SK-N-SH treated with all-trans-retinoic acid at 6 μM for 48 hours (cell line): ENCODE measurements around the gene ABLIM1.

Experiments used
- ATAC-seq: fragments of 200-7000 bp; cut with Tn5 transposase; 3 replicates; pipeline ENCODE4 v1.9.1; 2020; ENCODE audit warnings: mild to moderate bottlenecking, moderate library complexity
- ARNTL ChIP-seq: fragments of 450-650 bp; formaldehyde crosslinking; IDR thresholded peaks from 2 replicates; pipeline ENCODE4 v1.5.0; 2020; ENCODE audit warnings: low read depth, mild to moderate bottlenecking, moderate library complexity, borderline replicate concordance
- BACH2 ChIP-seq: fragments of 250-450 bp; sonication (Bioruptor Pico); IDR thresholded peaks from 2 replicates; pipeline ENCODE4 v1.9.0; 2021; ENCODE audit warnings: mild to moderate bottlenecking, borderline replicate concordance
- CSDC2 ChIP-seq: fragments of 250-450 bp; sonication (Bioruptor Pico); IDR thresholded peaks from 2 replicates; pipeline ENCODE4 v1.5.0; 2020; ENCODE audit warnings: mild to moderate bottlenecking, moderate library complexity
- ESRRG ChIP-seq: fragments of 250-450 bp; sonication (Bioruptor Pico); IDR thresholded peaks from 2 replicates; pipeline ENCODE4 v1.6.1; 2021; ENCODE audit warnings: mild to moderate bottlenecking
- GLIS3 ChIP-seq: fragments of 250-450 bp; sonication (Bioruptor Pico); IDR thresholded peaks from 2 replicates; pipeline ENCODE4 v1.5.0; 2020; ENCODE audit warnings: mild to moderate bottlenecking, moderate library complexity
- ISL1 ChIP-seq: fragments of 250-450 bp; sonication (Bioruptor Pico); IDR thresholded peaks from 2 replicates; pipeline ENCODE4 v2.1.2; 2022; ENCODE audit warnings: mild to moderate bottlenecking, moderate library complexity
- OSR1 ChIP-seq: fragments of 250-450 bp; sonication (Bioruptor Pico); IDR thresholded peaks from 2 replicates; pipeline ENCODE4 v1.8.0; 2022; ENCODE audit warnings: moderate library complexity, mild to moderate bottlenecking, inconsistent platforms
- PPARA ChIP-seq: fragments of 250-450 bp; sonication (Bioruptor Pico); IDR thresholded peaks from 2 replicates; pipeline ENCODE4 v1.5.0; 2020; ENCODE audit warnings: mild to moderate bottlenecking, borderline replicate concordance
- RARB ChIP-seq: fragments of 250-450 bp; sonication (Bioruptor Pico); IDR thresholded peaks from 2 replicates; pipeline ENCODE4 v1.8.0; 2021; ENCODE audit warnings: mild to moderate bottlenecking, moderate library complexity
- SNAI2 ChIP-seq: fragments of 250-450 bp; sonication (Bioruptor Pico); IDR thresholded peaks from 2 replicates; pipeline ENCODE4 v1.5.0; 2020; ENCODE audit warnings: mild to moderate bottlenecking, moderate library complexity
- TCF4 ChIP-seq: fragments of 250-450 bp; sonication (Bioruptor Pico); IDR thresholded peaks from 2 replicates; pipeline ENCODE4 v1.8.0; 2021; ENCODE audit warnings: mild to moderate bottlenecking, moderate library complexity, borderline replicate concordance
- TOX ChIP-seq: fragments of 250-450 bp; sonication (Bioruptor Pico); IDR thresholded peaks from 2 replicates; pipeline ENCODE4 v1.8.0; 2021; ENCODE audit warnings: mild to moderate bottlenecking, moderate library complexity, borderline replicate concordance
- ZC3H10 ChIP-seq: fragments of 250-450 bp; sonication (Bioruptor Pico); IDR thresholded peaks from 2 replicates; pipeline ENCODE4 v1.5.1; 2021; ENCODE audit warnings: mild to moderate bottlenecking, moderate library complexity
- ZFP3 ChIP-seq: fragments of 250-450 bp; sonication (Bioruptor Pico); IDR thresholded peaks from 2 replicates; pipeline ENCODE4 v1.5.0; 2020; ENCODE audit warnings: mild to moderate bottlenecking, moderate library complexity
- ZNF565 ChIP-seq: fragments of 450-650 bp; formaldehyde crosslinking; conservative IDR thresholded peaks from 2 replicates; pipeline ENCODE4 v1.5.0; 2020; ENCODE audit warnings: low read depth, mild to moderate bottlenecking, moderate library complexity
- ZNF70 ChIP-seq: fragments of 450-650 bp; formaldehyde crosslinking; IDR thresholded peaks from 2 replicates; pipeline ENCODE4 v1.5.0; 2020; ENCODE audit warnings: mild to moderate bottlenecking, moderate library complexity
- ZNF8 ChIP-seq: fragments of 450-650 bp; formaldehyde crosslinking; IDR thresholded peaks from 2 replicates; pipeline ENCODE4 v1.5.0; 2020; ENCODE audit warnings: mild to moderate bottlenecking, moderate library complexity
- TF ChIP-seq, protein P1 (sequence below): fragments of 250-450 bp; sonication (Bioruptor Pico); IDR thresholded peaks from 2 replicates; pipeline ENCODE4 v1.5.1; 2021; ENCODE audit warnings: mild to moderate bottlenecking, moderate library complexity
- TF ChIP-seq, protein P2 (sequence below): fragments of 250-450 bp; sonication (Bioruptor Pico); IDR thresholded peaks from 2 replicates; pipeline ENCODE4 v1.5.1; 2020; ENCODE audit warnings: low read depth, mild to moderate bottlenecking, moderate library complexity
- TF ChIP-seq, protein P3 (sequence below): fragments of 250-450 bp; sonication (Bioruptor Pico); IDR thresholded peaks from 2 replicates; pipeline ENCODE4 v1.8.0; 2021; ENCODE audit warnings: low read depth, mild to moderate bottlenecking, moderate library complexity, borderline replicate concordance
- TF ChIP-seq, protein P4 (sequence below): fragments of 250-450 bp; sonication (Bioruptor Pico); IDR thresholded peaks from 2 replicates; pipeline ENCODE4 v1.5.0; 2020; ENCODE audit warnings: mild to moderate bottlenecking, moderate library complexity

ABLIM1 gene

DNA sequence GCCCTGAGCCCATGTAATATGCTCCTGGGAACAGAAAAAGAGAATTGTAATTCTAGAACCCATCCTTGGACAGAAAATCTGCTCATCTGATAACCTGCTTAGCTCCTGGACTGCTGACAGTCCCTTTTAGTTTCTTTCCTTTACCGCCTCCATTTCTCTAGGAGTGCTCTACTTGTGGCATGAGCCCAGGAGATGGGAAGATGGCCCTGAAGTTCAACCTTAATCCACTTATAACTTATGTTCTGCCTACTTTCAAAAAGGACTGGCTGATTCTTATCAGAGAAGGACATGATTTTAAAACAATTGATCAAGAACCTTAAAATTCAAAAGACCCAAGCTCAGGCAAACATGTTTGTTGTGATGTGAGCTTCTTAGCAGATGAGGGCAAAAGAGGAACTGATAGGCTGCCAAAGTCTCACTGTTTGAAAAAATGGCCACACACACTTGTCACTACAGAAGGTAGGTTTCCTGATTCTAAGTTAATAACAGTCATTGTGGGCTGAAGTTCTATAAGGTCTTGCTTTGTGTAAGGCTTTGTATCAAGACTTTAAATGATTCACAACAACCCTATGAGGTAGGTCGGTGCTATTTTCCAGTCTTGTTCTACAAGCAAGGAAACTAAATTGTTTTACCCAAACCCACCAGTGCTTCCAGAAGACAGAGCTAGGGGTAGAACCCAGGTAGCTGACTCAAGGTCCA is 159.5 kb downstream of the ABLIM1 start:
- no peak for ATAC-seq
- no peak for TF ChIP-seq ZNF70 (CRISPR knock-in tag)
- TF ChIP-seq TCF4, result no peak
- no peak for TF ChIP-seq ISL1 (CRISPR knock-in tag)
- TF ChIP-seq ARNTL, result no peak
- no peak for TF ChIP-seq ZC3H10 (CRISPR knock-in tag)
- TF ChIP-seq PPARA, result no peak
- TF ChIP-seq, protein P1, sequence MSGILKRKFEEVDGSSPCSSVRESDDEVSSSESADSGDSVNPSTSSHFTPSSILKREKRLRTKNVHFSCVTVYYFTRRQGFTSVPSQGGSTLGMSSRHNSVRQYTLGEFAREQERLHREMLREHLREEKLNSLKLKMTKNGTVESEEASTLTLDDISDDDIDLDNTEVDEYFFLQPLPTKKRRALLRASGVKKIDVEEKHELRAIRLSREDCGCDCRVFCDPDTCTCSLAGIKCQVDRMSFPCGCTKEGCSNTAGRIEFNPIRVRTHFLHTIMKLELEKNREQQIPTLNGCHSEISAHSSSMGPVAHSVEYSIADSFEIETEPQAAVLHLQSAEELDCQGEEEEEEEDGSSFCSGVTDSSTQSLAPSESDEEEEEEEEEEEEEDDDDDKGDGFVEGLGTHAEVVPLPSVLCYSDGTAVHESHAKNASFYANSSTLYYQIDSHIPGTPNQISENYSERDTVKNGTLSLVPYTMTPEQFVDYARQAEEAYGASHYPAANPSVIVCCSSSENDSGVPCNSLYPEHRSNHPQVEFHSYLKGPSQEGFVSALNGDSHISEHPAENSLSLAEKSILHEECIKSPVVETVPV (CRISPR knock-in tag), result no peak
- TF ChIP-seq CSDC2, result no peak

DNA sequence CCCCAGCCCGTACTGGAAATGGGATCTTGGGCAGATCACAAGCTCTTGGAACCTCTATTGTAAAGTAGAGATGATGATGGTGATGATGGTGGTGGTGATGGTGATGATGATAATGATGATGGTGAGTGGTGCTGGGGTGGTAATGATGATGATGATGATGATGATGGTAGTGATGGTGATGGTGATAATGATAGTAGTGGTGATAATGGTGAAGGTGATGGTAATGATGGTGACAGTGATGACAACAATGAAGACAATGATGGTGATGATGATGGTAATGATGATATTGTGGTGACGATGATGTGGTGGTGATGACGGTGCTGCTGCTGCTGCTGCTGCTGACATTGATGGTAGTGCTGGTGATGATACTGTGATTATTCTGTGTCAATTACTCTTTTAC is 162.8 kb downstream of the ABLIM1 start:
- TF ChIP-seq, protein P2, sequence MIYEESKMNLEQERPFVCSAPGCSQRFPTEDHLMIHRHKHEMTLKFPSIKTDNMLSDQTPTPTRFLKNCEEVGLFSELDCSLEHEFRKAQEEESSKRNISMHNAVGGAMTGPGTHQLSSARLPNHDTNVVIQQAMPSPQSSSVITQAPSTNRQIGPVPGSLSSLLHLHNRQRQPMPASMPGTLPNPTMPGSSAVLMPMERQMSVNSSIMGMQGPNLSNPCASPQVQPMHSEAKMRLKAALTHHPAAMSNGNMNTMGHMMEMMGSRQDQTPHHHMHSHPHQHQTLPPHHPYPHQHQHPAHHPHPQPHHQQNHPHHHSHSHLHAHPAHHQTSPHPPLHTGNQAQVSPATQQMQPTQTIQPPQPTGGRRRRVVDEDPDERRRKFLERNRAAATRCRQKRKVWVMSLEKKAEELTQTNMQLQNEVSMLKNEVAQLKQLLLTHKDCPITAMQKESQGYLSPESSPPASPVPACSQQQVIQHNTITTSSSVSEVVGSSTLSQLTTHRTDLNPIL (CRISPR knock-in tag), result no peak
- TF ChIP-seq ZNF8 (no peak), SNAI2 (CRISPR knock-in tag) (no peak), ZC3H10 (CRISPR knock-in tag) (no peak), RARB (CRISPR knock-in tag) (no peak), CSDC2 (no peak)
- ATAC-seq, result no peak

DNA sequence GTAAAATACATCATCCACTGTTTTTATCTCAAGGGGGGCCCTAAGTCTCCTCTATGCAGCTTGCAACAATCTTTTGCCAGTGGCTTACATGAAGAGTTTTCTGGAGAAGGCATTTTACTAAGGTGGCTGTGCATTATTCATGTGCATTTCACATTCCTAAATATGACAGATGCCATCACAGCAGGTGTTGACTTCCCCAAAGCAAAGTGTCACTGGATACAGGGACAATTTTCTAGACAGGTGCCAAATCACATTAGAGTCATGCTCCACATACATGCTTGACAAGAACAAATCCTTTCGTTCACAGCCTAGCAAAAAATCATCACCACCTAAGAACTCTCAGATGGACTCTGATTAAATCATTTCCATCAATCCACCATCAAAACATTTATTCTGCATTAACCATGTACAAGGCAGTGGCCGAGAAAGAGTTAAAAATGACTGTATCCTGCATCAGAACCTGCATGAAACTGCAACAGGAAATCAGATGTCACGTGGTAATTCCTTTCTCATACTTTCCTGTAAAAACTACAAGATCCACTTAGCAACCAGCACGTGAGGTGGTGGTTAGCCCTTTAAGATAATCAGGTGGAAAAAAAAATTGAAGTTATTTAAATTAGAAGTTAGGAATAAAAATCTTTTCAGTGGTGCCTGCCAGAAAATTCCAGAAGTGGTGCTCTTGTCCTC is 165.6 kb downstream of the ABLIM1 start:
- ATAC-seq, result no peak; the same call in 2 of the 3 replicates
- TF ChIP-seq ESRRG (CRISPR knock-in tag) (no peak), BACH2 (CRISPR knock-in tag) (no peak), OSR1 (no peak), TOX (CRISPR knock-in tag) (no peak), SNAI2 (CRISPR knock-in tag) (no peak), ZNF70 (CRISPR knock-in tag) (no peak), RARB (CRISPR knock-in tag) (no peak), ZC3H10 (CRISPR knock-in tag) (no peak), PPARA (no peak), ZNF565 (no peak), CSDC2 (no peak), ZFP3 (CRISPR knock-in tag) (no peak)
- TF ChIP-seq, protein P3, sequence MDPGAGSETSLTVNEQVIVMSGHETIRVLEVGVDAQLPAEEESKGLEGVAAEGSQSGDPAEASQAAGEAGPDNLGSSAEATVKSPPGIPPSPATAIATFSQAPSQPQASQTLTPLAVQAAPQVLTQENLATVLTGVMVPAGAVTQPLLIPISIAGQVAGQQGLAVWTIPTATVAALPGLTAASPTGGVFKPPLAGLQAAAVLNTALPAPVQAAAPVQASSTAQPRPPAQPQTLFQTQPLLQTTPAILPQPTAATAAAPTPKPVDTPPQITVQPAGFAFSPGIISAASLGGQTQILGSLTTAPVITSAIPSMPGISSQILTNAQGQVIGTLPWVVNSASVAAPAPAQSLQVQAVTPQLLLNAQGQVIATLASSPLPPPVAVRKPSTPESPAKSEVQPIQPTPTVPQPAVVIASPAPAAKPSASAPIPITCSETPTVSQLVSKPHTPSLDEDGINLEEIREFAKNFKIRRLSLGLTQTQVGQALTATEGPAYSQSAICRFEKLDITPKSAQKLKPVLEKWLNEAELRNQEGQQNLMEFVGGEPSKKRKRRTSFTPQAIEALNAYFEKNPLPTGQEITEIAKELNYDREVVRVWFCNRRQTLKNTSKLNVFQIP (CRISPR knock-in tag), result no peak

DNA sequence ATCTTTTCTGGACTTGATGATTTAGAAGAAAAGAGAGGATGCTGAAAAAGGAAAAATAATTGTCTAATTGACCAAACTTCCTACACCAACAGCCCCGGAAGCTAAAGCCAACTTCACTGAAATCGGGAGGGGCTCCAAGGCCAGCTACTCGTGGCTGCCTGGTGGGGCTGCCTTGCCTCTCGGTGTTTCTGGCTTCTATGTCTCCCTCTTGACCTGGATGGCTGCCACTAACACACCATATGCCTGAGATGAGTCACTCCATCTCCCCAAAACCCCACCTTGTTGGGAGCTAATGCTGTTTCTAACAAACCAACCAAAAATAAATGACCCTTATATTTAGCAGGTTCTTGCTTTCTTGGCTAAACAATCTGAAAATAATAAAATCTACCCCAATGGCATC is 166.1 kb downstream of the ABLIM1 start:
- peak; percentile 62; the same call in 2 of the 3 replicates for ATAC-seq
- TF ChIP-seq, protein P1 (CRISPR knock-in tag), result no peak
- no peak for TF ChIP-seq GLIS3 (CRISPR knock-in tag)
- no peak for TF ChIP-seq RARB (CRISPR knock-in tag)
- no peak for TF ChIP-seq SNAI2 (CRISPR knock-in tag)
- TF ChIP-seq, protein P2 (CRISPR knock-in tag), result no peak
- TF ChIP-seq CSDC2, result no peak
- no peak for TF ChIP-seq ZFP3 (CRISPR knock-in tag)
- no peak for TF ChIP-seq ZNF8
- TF ChIP-seq, protein P4, sequence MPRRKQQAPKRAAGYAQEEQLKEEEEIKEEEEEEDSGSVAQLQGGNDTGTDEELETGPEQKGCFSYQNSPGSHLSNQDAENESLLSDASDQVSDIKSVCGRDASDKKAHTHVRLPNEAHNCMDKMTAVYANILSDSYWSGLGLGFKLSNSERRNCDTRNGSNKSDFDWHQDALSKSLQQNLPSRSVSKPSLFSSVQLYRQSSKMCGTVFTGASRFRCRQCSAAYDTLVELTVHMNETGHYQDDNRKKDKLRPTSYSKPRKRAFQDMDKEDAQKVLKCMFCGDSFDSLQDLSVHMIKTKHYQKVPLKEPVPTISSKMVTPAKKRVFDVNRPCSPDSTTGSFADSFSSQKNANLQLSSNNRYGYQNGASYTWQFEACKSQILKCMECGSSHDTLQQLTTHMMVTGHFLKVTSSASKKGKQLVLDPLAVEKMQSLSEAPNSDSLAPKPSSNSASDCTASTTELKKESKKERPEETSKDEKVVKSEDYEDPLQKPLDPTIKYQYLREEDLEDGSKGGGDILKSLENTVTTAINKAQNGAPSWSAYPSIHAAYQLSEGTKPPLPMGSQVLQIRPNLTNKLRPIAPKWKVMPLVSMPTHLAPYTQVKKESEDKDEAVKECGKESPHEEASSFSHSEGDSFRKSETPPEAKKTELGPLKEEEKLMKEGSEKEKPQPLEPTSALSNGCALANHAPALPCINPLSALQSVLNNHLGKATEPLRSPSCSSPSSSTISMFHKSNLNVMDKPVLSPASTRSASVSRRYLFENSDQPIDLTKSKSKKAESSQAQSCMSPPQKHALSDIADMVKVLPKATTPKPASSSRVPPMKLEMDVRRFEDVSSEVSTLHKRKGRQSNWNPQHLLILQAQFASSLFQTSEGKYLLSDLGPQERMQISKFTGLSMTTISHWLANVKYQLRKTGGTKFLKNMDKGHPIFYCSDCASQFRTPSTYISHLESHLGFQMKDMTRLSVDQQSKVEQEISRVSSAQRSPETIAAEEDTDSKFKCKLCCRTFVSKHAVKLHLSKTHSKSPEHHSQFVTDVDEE (CRISPR knock-in tag), result no peak
- TF ChIP-seq ZC3H10 (CRISPR knock-in tag), result no peak
- no peak for TF ChIP-seq ZNF70 (CRISPR knock-in tag)
- no peak for TF ChIP-seq OSR1
